HG03108 (cell line): Measurements from ENCODE around the gene AP1M1.

Experiments
- ATAC-seq: cut with Tn5 transposase; IDR thresholded peaks from one replicate; pipeline ENCODE4 v1.9.1; 2021; ENCODE audit warnings: moderate library complexity; ENCODE audit not compliant: unreplicated experiment

The AP1M1 gene

DNA sequence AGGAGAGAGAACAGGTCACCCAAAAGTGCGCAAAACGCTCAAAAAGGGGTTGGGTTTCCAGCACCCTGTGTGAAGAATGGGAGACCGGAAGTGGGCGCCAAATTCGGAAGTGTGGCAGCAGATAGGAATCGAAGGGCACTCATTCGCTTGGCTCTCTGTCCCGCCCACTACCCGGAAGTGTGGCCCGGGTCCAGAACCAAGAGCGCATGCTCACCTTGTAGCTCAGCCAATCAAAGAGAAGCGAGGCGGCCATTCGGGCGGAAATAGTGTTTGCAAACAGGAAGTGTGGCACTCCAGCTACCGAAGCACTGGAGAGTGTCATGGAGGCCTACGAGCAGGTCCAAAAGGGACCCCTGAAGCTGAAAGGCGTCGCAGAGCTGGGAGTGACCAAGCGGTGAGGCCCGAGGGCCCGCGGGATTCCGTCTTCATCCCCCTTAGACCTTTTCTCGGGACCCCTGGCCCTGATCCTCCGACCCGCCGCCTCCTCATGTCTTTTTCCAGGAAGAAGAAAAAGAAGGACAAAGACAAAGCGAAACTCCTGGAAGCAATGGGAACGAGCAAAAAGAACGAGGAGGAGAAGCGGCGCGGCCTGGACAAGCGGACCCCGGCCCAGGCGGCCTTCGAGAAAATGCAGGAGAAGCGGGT lies 12.5 kb upstream of the AP1M1 start, which contains the start of gene FAM32A:
Gene FAM32A (plus strand): TSS at position 288 of the 645 bp plus-strand sequence. CDS start 33 bp downstream, at position 321.
- peak; percentile 90 for ATAC-seq

DNA sequence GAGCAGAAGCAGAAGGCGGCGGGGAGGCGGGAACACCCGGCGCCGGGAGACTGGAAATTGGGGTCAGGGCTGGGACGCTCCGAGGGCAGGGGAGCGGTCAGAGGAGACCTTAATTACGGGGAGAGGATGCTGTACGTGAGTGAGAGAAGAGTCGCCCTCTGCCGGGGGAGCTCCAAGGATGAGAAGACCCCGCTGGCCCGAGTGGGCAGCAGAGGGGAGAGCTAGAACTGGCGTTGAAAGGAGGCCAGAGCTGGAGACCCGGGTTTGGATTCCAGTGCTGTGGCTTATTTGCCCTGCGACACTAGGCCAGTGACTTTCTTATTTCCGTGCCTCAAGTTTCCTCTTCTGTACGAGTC lies 12.0 kb upstream of the AP1M1 start:
- no peak for ATAC-seq

GRCh38 chr19:16188521-16188920 lies 9.2 kb upstream of the AP1M1 start:
- no peak for ATAC-seq

- ATAC-seq = no peak
Observed at GRCh38 chr19:16190198-16190597, 7.5 kb upstream of the AP1M1 start.

- no peak for ATAC-seq
Observed at GRCh38 chr19:16190736-16191135, 7.0 kb upstream of the AP1M1 start.

- ATAC-seq = no peak
Observed at GRCh38 chr19:16191216-16191908, 6.3 kb upstream of the AP1M1 start.

DNA sequence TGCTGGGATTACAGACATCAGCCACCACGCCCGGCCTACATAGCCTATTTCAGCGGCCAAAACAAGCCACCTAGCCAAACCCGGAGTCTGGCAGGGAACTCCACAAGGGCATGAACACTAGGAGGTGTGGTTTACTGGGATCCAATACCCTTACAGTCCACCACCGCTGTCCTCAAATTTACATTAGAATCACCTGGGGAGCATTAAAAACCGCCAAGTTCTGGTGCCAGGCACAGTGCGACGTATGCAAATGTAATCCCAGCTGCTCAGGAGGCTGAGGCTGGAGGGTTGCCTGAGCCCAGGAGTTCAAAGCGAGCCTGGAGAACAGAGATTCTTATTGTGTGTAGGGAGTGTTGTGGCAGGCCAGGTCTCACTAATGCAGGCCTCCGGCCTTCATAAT lies 4.2 kb upstream of the AP1M1 start:
- no peak for ATAC-seq

DNA sequence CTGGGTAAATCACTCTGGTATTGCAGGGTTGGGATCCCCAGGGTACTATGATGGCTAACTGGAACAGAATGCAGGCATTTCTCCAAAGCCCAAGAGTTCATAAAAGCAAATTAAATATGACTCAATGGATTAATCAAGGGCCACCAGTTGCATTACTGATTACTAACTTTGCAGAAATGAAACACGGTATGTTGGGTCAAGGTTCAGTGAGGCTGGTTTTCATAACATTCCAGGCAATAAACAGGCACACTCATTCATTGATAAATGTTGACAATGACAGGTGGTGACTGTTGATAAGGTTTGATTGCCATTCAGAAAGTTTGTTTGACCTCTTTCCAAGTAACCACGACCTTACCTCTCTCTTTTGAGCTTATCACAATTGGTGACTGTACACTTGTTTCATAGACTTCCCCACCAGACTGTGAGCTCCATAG lies 506 bp upstream of the AP1M1 start:
- ATAC-seq = peak; percentile 1

- ATAC-seq = no peak
Observed at GRCh38 chr19:16198370-16198651, 600 bp downstream of the AP1M1 start.

- no peak for ATAC-seq
Observed at GRCh38 chr19:16199275-16199932, 1.7 kb downstream of the AP1M1 start.

DNA sequence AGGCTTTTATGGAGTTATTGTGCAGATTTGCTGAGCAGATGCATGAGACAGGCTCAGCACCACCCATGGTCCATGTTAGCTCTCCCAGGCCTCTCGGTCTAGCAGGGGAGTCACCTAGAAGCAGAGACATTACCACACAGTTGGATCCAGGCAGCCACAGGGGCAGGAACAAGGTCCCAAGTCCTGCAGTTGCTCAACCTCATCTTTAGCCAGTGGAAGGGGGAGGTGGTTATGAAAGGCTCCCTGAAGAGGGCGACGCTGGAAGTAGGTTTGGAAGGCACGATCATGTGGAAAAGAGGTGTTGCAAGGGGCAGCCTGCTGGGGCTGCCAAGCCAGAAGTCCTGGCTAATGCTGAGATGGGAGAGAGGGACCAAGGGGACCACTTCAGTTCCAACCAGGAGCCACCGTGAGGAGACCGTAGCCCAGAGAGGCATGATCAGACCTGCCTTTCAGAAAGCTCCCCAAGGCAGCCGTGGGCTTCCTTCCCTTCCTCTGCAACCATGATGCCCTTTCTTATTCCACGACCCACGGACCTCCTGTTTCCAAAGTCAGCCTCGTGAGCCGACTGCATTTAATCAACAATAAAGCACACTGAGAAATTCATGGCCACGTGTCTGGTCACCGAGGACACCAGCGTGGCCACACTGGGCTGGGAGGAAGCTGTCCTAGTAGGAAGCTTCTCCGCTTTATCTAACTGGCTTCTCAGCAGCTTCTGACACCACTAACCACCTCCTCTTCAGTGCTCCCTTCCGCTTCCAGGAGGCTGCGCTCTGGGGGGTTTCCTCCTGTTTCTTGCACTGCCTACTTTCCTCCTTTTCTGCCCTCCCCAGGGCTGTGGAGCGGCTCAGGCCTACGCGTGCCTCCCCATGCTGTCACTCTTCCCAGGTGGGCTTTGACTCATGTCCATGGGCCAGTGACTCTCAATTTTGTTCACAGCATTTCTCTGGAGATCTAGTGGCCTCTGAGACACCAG lies 2.6 kb downstream of the AP1M1 start:
- ATAC-seq = no peak

- ATAC-seq = no peak
Observed at GRCh38 chr19:16201011-16201391, 3.3 kb downstream of the AP1M1 start.

DNA sequence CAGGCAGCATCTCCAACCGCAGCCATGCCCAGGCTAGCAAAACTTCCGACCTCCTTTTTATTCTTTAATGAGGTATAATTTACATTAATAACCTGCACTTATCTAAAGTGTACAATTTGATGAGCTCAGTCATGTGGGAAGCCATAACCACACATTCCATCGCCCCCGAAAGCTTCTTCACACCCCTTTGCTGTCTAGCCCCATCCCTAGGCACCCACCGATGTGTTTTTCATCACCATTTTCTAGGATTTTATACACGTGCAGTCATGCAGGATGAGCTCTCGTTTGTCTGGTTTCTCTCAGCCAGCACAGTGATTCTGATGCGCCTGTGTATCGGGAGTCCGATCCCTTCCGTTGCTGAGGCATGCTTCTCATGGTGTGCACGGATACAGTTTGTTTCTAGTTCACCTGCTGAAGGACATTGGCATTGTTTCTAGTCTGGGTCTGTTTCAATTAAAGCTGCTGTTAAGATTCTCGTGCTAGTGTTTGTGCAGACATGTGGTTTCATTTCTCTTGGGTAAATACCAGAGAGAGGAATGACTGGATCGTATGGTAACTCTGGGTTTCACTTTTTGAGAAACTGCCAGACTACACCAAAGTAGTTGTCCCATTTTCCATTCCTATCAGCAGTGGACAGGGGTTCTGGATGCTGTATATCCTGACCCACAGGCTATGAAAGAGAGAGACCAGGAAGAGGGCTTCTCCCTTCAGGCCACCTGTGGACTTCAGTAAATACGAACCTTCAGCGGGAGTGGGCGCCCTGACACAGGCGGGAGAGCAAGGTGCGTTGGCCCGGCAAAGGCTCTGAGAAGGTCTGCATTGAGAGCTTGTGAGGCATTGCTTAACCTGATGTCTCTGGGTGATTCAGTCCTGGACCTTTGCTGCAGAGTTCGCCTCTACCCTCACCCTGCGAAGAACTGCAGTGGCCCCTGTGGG lies 4.9 kb downstream of the AP1M1 start:
- ATAC-seq = no peak

DNA sequence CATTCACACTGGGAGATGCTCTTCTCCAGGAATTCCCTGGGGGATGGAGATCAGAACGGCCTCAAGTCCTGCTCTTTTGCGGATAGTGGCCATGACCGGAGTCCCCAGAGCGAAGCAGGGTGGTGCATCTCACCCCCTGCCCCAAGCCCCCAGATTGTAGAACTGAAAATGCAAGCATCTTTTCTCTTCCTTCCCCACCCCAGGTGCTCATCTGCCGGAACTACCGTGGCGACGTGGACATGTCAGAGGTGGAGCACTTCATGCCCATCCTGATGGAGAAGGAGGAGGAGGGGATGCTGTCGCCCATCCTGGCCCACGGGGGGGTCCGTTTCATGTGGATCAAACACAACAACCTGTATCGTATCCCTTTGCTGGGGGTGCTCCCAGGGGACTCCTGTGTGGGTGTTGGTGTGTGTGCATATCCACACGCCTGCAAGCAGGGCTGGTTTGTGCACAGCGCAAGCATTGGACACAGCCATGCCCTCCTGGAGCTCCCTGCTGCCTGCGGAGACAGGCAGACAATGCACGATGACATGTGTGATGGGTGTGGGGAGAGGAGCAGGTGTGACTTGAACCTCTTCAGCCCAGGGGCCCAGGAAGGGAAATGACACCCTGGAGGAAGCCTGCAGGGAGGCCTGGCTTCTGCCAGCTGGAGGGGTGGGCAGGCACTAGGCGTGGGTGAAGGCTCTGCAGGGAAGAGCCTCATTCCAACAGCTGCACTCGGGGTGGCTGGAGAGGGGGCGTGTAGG lies 5.7 kb downstream of the AP1M1 start:
- ATAC-seq = no peak

DNA sequence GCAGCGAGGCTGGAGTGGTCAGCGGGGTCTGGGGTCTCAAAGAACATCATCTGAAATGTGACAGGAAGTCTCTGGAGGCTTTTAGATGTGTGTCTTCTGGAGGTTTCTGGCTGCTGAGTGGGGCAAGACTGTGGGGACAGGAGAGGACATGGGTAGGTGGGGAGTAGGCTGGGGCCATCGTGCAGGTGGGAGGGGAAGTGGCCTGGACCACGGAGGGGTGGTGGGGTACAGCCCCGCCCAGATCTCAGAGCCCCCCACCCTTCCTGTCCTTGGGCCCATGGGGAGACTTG lies 6.2 kb downstream of the AP1M1 start:
- no peak for ATAC-seq

DNA sequence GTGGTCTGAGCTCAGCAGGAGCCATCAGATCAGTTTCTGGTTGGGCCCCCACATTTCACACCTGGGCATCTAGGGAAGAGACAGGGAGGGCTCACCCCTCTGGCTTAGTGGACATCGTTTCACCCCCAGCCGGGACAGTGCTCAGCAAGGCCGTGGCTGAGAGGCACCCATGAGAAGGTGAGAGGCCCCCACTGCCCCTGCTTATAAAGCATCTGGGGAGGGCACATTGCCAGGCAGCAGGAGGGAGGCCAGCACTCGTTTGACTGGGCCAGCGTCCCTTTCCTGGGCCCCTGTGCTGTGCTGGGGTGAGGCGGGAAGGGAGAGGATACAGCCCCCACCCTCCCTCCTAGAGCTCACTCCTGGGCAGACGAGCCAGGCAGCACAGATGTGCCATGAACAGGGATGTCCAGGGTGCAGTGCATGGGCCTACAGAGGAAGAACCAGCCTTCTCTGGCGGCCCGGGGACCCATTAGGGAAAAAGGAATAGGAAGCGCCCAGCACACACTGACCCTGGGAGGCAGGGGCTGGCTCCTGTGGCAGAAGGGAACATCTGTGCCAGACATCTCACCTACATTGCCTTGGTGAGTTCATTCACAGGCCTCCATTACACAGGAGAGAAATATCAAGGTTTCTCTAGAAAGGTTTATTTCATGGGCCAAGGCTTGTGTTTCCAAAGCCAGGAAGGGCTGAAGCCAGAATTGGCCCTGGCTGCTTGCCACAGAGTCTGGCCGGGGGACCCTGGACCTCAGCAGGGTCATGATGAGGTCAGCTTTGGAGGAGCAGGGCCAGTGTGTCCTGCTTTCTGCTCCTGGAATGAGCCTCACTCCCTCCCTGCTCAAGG lies 7.7 kb downstream of the AP1M1 start:
- ATAC-seq = no peak

GRCh38 chr19:16206046-16206605 lies 8.4 kb downstream of the AP1M1 start:
- no peak for ATAC-seq

DNA sequence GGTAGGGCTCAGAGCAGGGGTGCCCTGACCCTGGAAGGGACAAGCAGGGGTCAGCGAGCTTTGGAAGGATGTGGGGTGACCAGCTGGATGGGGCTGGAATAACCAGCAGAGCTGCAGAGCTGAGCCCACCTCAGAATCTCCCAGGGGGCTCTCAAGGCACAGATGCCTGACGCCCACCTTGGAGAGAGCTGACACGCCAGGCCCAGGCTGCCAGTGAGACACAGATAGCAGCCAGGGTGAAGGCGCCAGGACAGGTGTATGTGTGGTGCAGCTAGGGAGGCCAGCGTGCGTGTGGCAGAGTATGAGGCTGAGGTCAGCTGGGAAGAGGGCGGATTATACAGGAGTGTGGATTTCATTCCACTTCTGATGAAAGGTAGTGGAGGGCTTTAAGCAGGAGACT lies 8.9 kb downstream of the AP1M1 start:
- no peak for ATAC-seq

GRCh38 chr19:16207063-16207462 lies 9.4 kb downstream of the AP1M1 start:
- ATAC-seq = no peak
